Measurements from ENCODE around the gene ZNF492.
"Not testable (repeated sequence)": the region's sequence is repeated elsewhere in the genome, so short reads cannot be mapped to it uniquely, and the experiment has no call there.

The ZNF492 gene

GRCh38 chr19:22617614-22618320, 16.4 kb upstream of the ZNF492 start:
- no peak for DNase-seq (ENCODE audit: low read depth)

GRCh38 chr19:22619371-22619770, 14.8 kb upstream of the ZNF492 start:
- DNase-seq (ENCODE audit: low read depth) = no peak

GRCh38 chr19:22619932-22620331, 14.2 kb upstream of the ZNF492 start:
- no peak for DNase-seq (ENCODE audit: low read depth)

GRCh38 chr19:22620401-22620800, 13.7 kb upstream of the ZNF492 start:
- DNase-seq (ENCODE audit: low read depth) = no peak

- DNase-seq (ENCODE audit: low read depth) = no peak
These were observed 13.2 kb upstream of the ZNF492 start for GRCh38 chr19:22620912-22621311.

- no peak for DNase-seq (ENCODE audit: low read depth)
These were observed 12.1 kb upstream of the ZNF492 start for GRCh38 chr19:22622020-22622419.

GRCh38 chr19:22622901-22623840, 11.0 kb upstream of the ZNF492 start:
- no peak for DNase-seq (ENCODE audit: low read depth)

GRCh38 chr19:22623841-22624221, 10.3 kb upstream of the ZNF492 start:
- DNase-seq (ENCODE audit: low read depth) = no peak

GRCh38 chr19:22625266-22626035, 8.7 kb upstream of the ZNF492 start:
- no peak for DNase-seq (ENCODE audit: low read depth)

GRCh38 chr19:22627526-22627925, 6.6 kb upstream of the ZNF492 start:
- DNase-seq (ENCODE audit: low read depth) = no peak

- DNase-seq (ENCODE audit: low read depth) = no peak
These were observed 5.7 kb upstream of the ZNF492 start for GRCh38 chr19:22628401-22628800.

GRCh38 chr19:22634450-22634827, 315 bp downstream of the ZNF492 start:
- no peak for DNase-seq (ENCODE audit: low read depth)

GRCh38 chr19:22685493-22685892, 51.4 kb downstream of the ZNF492 start:
- DNase-seq (ENCODE audit: low read depth) = not testable (repeated sequence)

GRCh38 chr19:22702661-22703060, 68.5 kb downstream of the ZNF492 start:
- DNase-seq (ENCODE audit: low read depth) = not testable (repeated sequence)

GRCh38 chr19:22703096-22703495, 69.0 kb downstream of the ZNF492 start:
- not testable (repeated sequence) for DNase-seq (ENCODE audit: low read depth)

GRCh38 chr19:22708983-22709382, 74.9 kb downstream of the ZNF492 start:
- no peak for DNase-seq (ENCODE audit: low read depth)
